ENCODE data around the gene EXOC2.

EXOC2 gene

GRCh38 chr6:658244-658643 is 34.7 kb downstream of the EXOC2 start:
- no peaks in the 10 kb centered on the region for H3K36me3 ChIP-seq (ENCODE audit: insufficient read depth)
- peaks cover 29% of the 10 kb centered on the region; the same call in 1 of the 2 replicates for H3K79me2 ChIP-seq (ENCODE audit: insufficient read depth, low read depth)
- H3K4me3 ChIP-seq (IDR thresholded peaks at IDR 0.05; ENCODE audit: insufficient read depth, low read depth, low read length), result no peak overlapping the region
- no peak overlapping the region for H3K9ac ChIP-seq
- no peaks in the 10 kb centered on the region for H3K4me1 ChIP-seq (ENCODE audit: low read depth, poor library complexity, severe bottlenecking)
- no peaks in the 10 kb centered on the region for H3K27me3 ChIP-seq (ENCODE audit: insufficient read depth, low read depth)
- no peak overlapping the region for H2AFZ ChIP-seq (ENCODE audit: low read depth)
- no peak overlapping the region for H3K4me2 ChIP-seq
- H3K27ac ChIP-seq, result no peak overlapping the region
- H4K20me1 ChIP-seq (ENCODE audit: insufficient read depth), result no peaks in the 10 kb centered on the region
- TF ChIP-seq CTCF (conservative IDR thresholded peaks at IDR 0.05; ENCODE audit: low read depth, low read length), result no peak

GRCh38 chr6:657743-658142 is 35.2 kb downstream of the EXOC2 start:
- Histone ChIP-seq H3K27me3 (ENCODE audit: insufficient read depth, low read depth) (no peaks in the 10 kb centered on the region), H3K4me1 (ENCODE audit: low read depth, poor library complexity, severe bottlenecking) (no peaks in the 10 kb centered on the region)

GRCh38 chr6:656460-657252 is 36.3 kb downstream of the EXOC2 start, which contains the start of gene HUS1B:
Gene HUS1B, minus strand, starts transcription at chr6:657100. Its CDS starts 156 bp downstream, at chr6:656944.
- TF ChIP-seq CTCF (conservative IDR thresholded peaks at IDR 0.05; ENCODE audit: low read depth, low read length), result no peak
- Histone ChIP-seq H3K4me1 (ENCODE audit: low read depth, poor library complexity, severe bottlenecking) (no peaks in the 10 kb centered on the region), H4K20me1 (ENCODE audit: insufficient read depth) (no peaks in the 10 kb centered on the region), H3K79me2 (ENCODE audit: insufficient read depth, low read depth) (peaks cover 15% of the 10 kb centered on the region; the same call in 1 of the 2 replicates), H3K27me3 (ENCODE audit: insufficient read depth, low read depth) (no peaks in the 10 kb centered on the region), H2AFZ (ENCODE audit: low read depth) (no peak within 1 kb of the TSS), H3K4me3 (IDR thresholded peaks at IDR 0.05; ENCODE audit: insufficient read depth, low read depth, low read length) (no peak within 1 kb of the TSS), H3K9ac (no peak within 1 kb of the TSS), H3K4me2 (no peak within 1 kb of the TSS), H3K36me3 (ENCODE audit: insufficient read depth) (no peaks in the 10 kb centered on the region), H3K27ac (no peak within 1 kb of the TSS)

More at GRCh38 chr6:657743-658142, 35.2 kb downstream of the EXOC2 start:
- H3K4me2 ChIP-seq, result no peak overlapping the region
- no peak overlapping the region for H3K27ac ChIP-seq
- no peak overlapping the region for H2AFZ ChIP-seq (ENCODE audit: low read depth)
- H3K36me3 ChIP-seq (ENCODE audit: insufficient read depth), result no peaks in the 10 kb centered on the region
- no peak overlapping the region for H3K9ac ChIP-seq
- no peaks in the 10 kb centered on the region for H4K20me1 ChIP-seq (ENCODE audit: insufficient read depth)
- peaks cover 26% of the 10 kb centered on the region; the same call in 1 of the 2 replicates for H3K79me2 ChIP-seq (ENCODE audit: insufficient read depth, low read depth)
- TF ChIP-seq CTCF (conservative IDR thresholded peaks at IDR 0.05; ENCODE audit: low read depth, low read length), result no peak
- H3K4me3 ChIP-seq (IDR thresholded peaks at IDR 0.05; ENCODE audit: insufficient read depth, low read depth, low read length), result no peak overlapping the region

GRCh38 chr6:654136-654535 is 38.8 kb downstream of the EXOC2 start:
- H3K4me3 ChIP-seq (IDR thresholded peaks at IDR 0.05; ENCODE audit: insufficient read depth, low read depth, low read length), result no peak overlapping the region
- H3K36me3 ChIP-seq (ENCODE audit: insufficient read depth), result no peaks in the 10 kb centered on the region
- no peak overlapping the region for H3K9ac ChIP-seq
- no peak overlapping the region for H2AFZ ChIP-seq (ENCODE audit: low read depth)
- no peak overlapping the region for H3K27ac ChIP-seq
- no peak for TF ChIP-seq CTCF (conservative IDR thresholded peaks at IDR 0.05; ENCODE audit: low read depth, low read length)
- H3K4me2 ChIP-seq, result no peak overlapping the region
- no peaks in the 10 kb centered on the region for H3K79me2 ChIP-seq (ENCODE audit: insufficient read depth, low read depth)
- H3K27me3 ChIP-seq (ENCODE audit: insufficient read depth, low read depth), result no peaks in the 10 kb centered on the region
- no peaks in the 10 kb centered on the region for H3K4me1 ChIP-seq (ENCODE audit: low read depth, poor library complexity, severe bottlenecking)
- no peaks in the 10 kb centered on the region for H4K20me1 ChIP-seq (ENCODE audit: insufficient read depth)

All from KMS-11 (cell line).